K562 (cell line): ENCODE data around the gene EGLN1. TPM values are rescaled to one million over a fixed set of nuclear protein-coding genes. Genes with fewer than 3 reads are reported as not detected.

ENCODE experiments used
- ARHGAP35 ChIP-seq: fragments of 450-650 bp; IDR thresholded peaks from 2 replicates; pipeline ENCODE4 v1.6.1; 2018; ENCODE audit not compliant: partially characterized antibody
- BRD9 ChIP-seq: fragments of 450-650 bp; IDR thresholded peaks from 2 replicates; pipeline ENCODE4 v1.6.1; 2018; ENCODE audit warnings: low read depth; ENCODE audit not compliant: partially characterized antibody
- CHAMP1 ChIP-seq: fragments of 450-650 bp; IDR thresholded peaks from 2 replicates; pipeline ENCODE4 v1.6.1; 2016; ENCODE audit warnings: mild to moderate bottlenecking
- HDAC8 ChIP-seq: fragments of 450-650 bp; IDR thresholded peaks from 2 replicates; pipeline ENCODE4 v1.6.1; 2016; ENCODE audit warnings: mild to moderate bottlenecking, missing genetic modification characterization, moderate library complexity, missing compliant biosample characterization
- ILF3 ChIP-seq: fragments of 450-650 bp; IDR thresholded peaks from 2 replicates; pipeline ENCODE4 v1.6.1; 2018; ENCODE audit warnings: antibody characterized with exemption, mild to moderate bottlenecking, moderate library complexity, borderline replicate concordance
- KHSRP ChIP-seq: fragments of 450-650 bp; IDR thresholded peaks from 2 replicates; pipeline ENCODE4 v1.6.1; 2017
- NBN ChIP-seq: fragments of 450-650 bp; IDR thresholded peaks from 2 replicates; pipeline ENCODE4 v1.6.1; 2016; ENCODE audit warnings: low read depth, mild to moderate bottlenecking
- NFYB ChIP-seq: IDR thresholded peaks from 2 replicates; pipeline ENCODE4 v1.6.1; 2011; ENCODE audit warnings: mild to moderate bottlenecking, moderate library complexity; ENCODE audit not compliant: insufficient read length; ENCODE audit errors: extremely low read depth
- PKNOX1 ChIP-seq: fragments of 450-650 bp; IDR thresholded peaks from 2 replicates; pipeline ENCODE4 v1.6.1; 2016
- POLR2A ChIP-seq: fragments of 450-650 bp; conservative IDR thresholded peaks from 2 replicates; pipeline ENCODE4 v1.6.1; 2016
- POLR2AphosphoS5 ChIP-seq: IDR thresholded peaks from 2 replicates; pipeline ENCODE4 v1.6.1; 2011; ENCODE audit warnings: mild to moderate bottlenecking, low read depth, low read length, moderate library complexity; ENCODE audit not compliant: control insufficient read depth, insufficient read depth
- PURB ChIP-seq: sonication (generic); formaldehyde crosslinking; IDR thresholded peaks from 2 replicates; pipeline ENCODE4 v1.9.0; 2021; ENCODE audit warnings: low read depth, mild to moderate bottlenecking, missing genetic modification reagents
- RBM17 ChIP-seq: fragments of 200-400 bp; formaldehyde crosslinking; IDR thresholded peaks from 2 replicates; pipeline ENCODE4 v1.6.1; 2017; ENCODE audit warnings: low read depth, mild to moderate bottlenecking, low read length, borderline replicate concordance
- RFX5 ChIP-seq: IDR thresholded peaks from 2 replicates; pipeline ENCODE4 v1.6.1; 2011; ENCODE audit warnings: low read depth, mild to moderate bottlenecking, improper control_type of control experiment, low read length
- SRSF3 ChIP-seq: fragments of 200-400 bp; formaldehyde crosslinking; IDR thresholded peaks from 2 replicates; pipeline ENCODE4 v1.6.1; 2016; ENCODE audit warnings: mild to moderate bottlenecking, low read length, moderate library complexity; ENCODE audit not compliant: insufficient read depth
- TCF7 ChIP-seq: sonication (generic); IDR thresholded peaks from 2 replicates; pipeline ENCODE4 v1.6.1; 2016; ENCODE audit warnings: antibody characterized with exemption, borderline replicate concordance
- TRIM28 ChIP-seq: fragments of 450-650 bp; IDR thresholded peaks from 2 replicates; pipeline ENCODE4 v1.6.1; 2017
- WHSC1 ChIP-seq: IDR thresholded peaks from one replicate; pipeline ENCODE4 v1.6.1; 2012; ENCODE audit warnings: low read length, control low read depth, inconsistent platforms
- ZNF134 ChIP-seq: fragments of 250-450 bp; sonication (Bioruptor Pico); conservative IDR thresholded peaks from 2 replicates; pipeline ENCODE4 v1.4.0; 2020
- ZNF174 ChIP-seq: fragments of 250-450 bp; sonication (Bioruptor Pico); IDR thresholded peaks from 2 replicates; pipeline ENCODE4 v1.4.0; 2020; ENCODE audit warnings: mild to moderate bottlenecking
- ZNF212 ChIP-seq: fragments of 450-650 bp; formaldehyde crosslinking; IDR thresholded peaks from 2 replicates; pipeline ENCODE4 v1.4.0; 2020; ENCODE audit warnings: mild to moderate bottlenecking
- polyA plus RNA-seq, 8 experiments: library from polyadenylated mRNA; depleted of rRNA in 4 of 8; stranded (reverse) in 5 of 8; unstranded in 3 of 8; fragments of >200 nt; fragmentation: Nextera tagmentation in 2 of 8; fragmentation: Illumina TruSeq in 1 of 8; extraction: Ambion mirVana in 2 of 8; extraction: Trizol in 1 of 8; gene quantifications; 2 replicates each; pipeline versions ENCODE4 v1.2.1 to v1.2.3, GENCODE V29; 2011 to 2014; ENCODE audit warnings: inconsistent platforms in 1 of 8, missing spikeins in 1 of 8
- total RNA-seq, 7 experiments: library from RNA; depleted of rRNA in 6 of 7; stranded (reverse); fragments of >200 nt in 6 of 7; fragmentation: Illumina TruSeq in 2 of 7; extraction: Trizol in 2 of 7; gene quantifications; 2 replicates each; pipeline versions ENCODE4 v1.2.1 to v1.2.3, GENCODE V29; 2011 to 2021; ENCODE audit warnings: low replicate concordance in 1 of 7
- TF ChIP-seq, protein P1 (sequence below): fragments of 250-450 bp; sonication (Bioruptor Pico); IDR thresholded peaks from 2 replicates; pipeline ENCODE4 v1.5.0; 2022; ENCODE audit warnings: mild to moderate bottlenecking
- TF ChIP-seq, protein P2 (sequence below): fragments of 200-400 bp; formaldehyde crosslinking; IDR thresholded peaks from 2 replicates; pipeline ENCODE4 v1.6.1; 2017; ENCODE audit warnings: mild to moderate bottlenecking, low read depth, low read length, moderate library complexity

The EGLN1 gene
- total and polyA plus RNA-seq, 9 of the 15 experiments (the other 6 are each of a cell fraction or from before 2014, with no cell fraction given) = 5.2 to 54.3 (median 24.6) TPM

DNA sequence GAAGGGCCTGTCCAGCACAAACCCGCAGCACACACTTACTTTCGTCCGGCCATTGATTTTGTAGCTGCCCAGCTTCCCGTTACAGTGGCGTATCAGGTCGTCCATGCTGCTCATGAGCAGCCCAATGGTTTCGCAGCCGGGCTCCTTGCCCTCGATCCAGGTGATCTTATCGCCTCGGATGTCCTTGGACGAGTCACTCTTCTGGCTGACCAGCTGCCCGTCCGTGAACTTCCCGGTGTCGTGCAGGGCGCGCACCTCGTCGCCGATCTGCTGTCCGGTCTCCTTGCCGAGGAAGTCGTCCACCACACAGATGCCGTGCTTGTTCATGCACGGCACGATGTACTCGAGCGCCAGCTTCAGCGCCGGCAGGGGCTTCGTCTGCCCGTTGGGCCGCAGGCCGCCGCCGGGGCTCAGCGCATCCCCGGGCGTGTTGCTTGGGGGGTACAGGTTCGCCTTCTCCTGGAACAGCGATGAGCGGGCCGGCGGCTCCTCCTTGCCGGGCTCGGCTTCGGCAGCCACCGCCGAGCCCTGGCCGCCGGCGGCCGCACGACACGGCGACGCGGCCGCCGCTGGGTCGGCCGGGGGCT, 1.0 kb downstream of the EGLN1 start (continued):
- TF ChIP-seq CHAMP1 (no peak), ZNF212 (CRISPR knock-in tag) (no peak), ARHGAP35 (no peak), ZNF174 (CRISPR knock-in tag) (no peak), TCF7 (0 out of 2 replicates have a peak, but pooled peaks have one; percentile 31), WHSC1 (no peak), ZNF134 (no peak), NBN (0 out of 2 replicates have a peak, but pooled peaks have one; percentile 54), PURB (CRISPR knock-in tag) (no peak), SRSF3 (no peak), RFX5 (no peak), NFYB (no peak), PKNOX1 (peak; percentile 24; the same call in 1 of the 2 replicates), KHSRP (no peak), POLR2A (0 out of 2 replicates have a peak, but pooled peaks have one; percentile 40), ILF3 (no peak), RBM17 (no peak), TRIM28 (no peak), POLR2AphosphoS5 (no peak), HDAC8 (tag) (no peak), BRD9 (no peak)
- TF ChIP-seq, protein P1, sequence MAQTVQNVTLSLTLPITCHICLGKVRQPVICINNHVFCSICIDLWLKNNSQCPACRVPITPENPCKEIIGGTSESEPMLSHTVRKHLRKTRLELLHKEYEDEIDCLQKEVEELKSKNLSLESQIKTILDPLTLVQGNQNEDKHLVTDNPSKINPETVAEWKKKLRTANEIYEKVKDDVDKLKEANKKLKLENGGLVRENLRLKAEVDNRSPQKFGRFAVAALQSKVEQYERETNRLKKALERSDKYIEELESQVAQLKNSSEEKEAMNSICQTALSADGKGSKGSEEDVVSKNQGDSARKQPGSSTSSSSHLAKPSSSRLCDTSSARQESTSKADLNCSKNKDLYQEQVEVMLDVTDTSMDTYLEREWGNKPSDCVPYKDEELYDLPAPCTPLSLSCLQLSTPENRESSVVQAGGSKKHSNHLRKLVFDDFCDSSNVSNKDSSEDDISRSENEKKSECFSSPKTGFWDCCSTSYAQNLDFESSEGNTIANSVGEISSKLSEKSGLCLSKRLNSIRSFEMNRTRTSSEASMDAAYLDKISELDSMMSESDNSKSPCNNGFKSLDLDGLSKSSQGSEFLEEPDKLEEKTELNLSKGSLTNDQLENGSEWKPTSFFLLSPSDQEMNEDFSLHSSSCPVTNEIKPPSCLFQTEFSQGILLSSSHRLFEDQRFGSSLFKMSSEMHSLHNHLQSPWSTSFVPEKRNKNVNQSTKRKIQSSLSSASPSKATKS (CRISPR knock-in tag) = no peak
- TF ChIP-seq, protein P2, sequence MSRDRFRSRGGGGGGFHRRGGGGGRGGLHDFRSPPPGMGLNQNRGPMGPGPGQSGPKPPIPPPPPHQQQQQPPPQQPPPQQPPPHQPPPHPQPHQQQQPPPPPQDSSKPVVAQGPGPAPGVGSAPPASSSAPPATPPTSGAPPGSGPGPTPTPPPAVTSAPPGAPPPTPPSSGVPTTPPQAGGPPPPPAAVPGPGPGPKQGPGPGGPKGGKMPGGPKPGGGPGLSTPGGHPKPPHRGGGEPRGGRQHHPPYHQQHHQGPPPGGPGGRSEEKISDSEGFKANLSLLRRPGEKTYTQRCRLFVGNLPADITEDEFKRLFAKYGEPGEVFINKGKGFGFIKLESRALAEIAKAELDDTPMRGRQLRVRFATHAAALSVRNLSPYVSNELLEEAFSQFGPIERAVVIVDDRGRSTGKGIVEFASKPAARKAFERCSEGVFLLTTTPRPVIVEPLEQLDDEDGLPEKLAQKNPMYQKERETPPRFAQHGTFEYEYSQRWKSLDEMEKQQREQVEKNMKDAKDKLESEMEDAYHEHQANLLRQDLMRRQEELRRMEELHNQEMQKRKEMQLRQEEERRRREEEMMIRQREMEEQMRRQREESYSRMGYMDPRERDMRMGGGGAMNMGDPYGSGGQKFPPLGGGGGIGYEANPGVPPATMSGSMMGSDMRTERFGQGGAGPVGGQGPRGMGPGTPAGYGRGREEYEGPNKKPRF = no peak
